Cardiac septum (tissue), 1 donor: ENCODE measurements around the gene TGFBR2. TPM values are rescaled to one million over a fixed set of nuclear protein-coding genes. Genes with fewer than 3 reads are reported as not detected.
"Not testable (repeated sequence)": the region's sequence is repeated elsewhere in the genome, so short reads cannot be mapped to it uniquely, and the experiment has no call there.

Experiments used
- DNase-seq: peaks from one replicate; pipeline ENCODE4 v3.0.0-alpha.2; 2020; ENCODE audit warnings: low spot score
- intact Hi-C: fragments of 100-400 bp; cut with DNase I; formaldehyde crosslinking; loops from one replicate; pipeline ENCODE4 v1.14.0; 2022
- total RNA-seq: library from RNA; stranded (reverse); fragmentation: NEBNext Ultra II Directional; extraction: Animal tissue kit (Norgen Biotek cat#: 25700); gene quantifications from one replicate; pipeline ENCODE4 v1.2.1, GENCODE V29; 2021
- donor health status: DM: no; HTN: no; CAD: no.

Gene TGFBR2
- total RNA-seq, 1 donor from 2014 or later = 66.7 TPM

- DNase-seq = no peak
- intact Hi-C loops = no loop called here
Observed at GRCh38 chr3:30615615-30616346, 9.4 kb downstream of the TGFBR2 start.

GRCh38 chr3:30616347-30617027 is 10.1 kb downstream of the TGFBR2 start:
- intact Hi-C loops = no loop called here
- no peak for DNase-seq

- intact Hi-C loops = no loop called here
- no peak for DNase-seq
Observed at GRCh38 chr3:30617069-30617468, 10.7 kb downstream of the TGFBR2 start.

- intact Hi-C loops = no loop called here
- no peak for DNase-seq
Observed at GRCh38 chr3:30617653-30618052, 11.3 kb downstream of the TGFBR2 start.

GRCh38 chr3:30618526-30618925 is 12.1 kb downstream of the TGFBR2 start:
- intact Hi-C loops = no loop called here

GRCh38 chr3:30619318-30619717 is 12.9 kb downstream of the TGFBR2 start:
- intact Hi-C loops = no loop called here
- DNase-seq = no peak

More at GRCh38 chr3:30618526-30618925, 12.1 kb downstream of the TGFBR2 start:
- DNase-seq = no peak

- intact Hi-C loops = no loop called here
Observed at GRCh38 chr3:30620402-30621360, 14.3 kb downstream of the TGFBR2 start.

GRCh38 chr3:30621576-30621975 is 15.2 kb downstream of the TGFBR2 start:
- intact Hi-C loops = no loop called here
- no peak for DNase-seq

More at GRCh38 chr3:30620402-30621360, 14.3 kb downstream of the TGFBR2 start:
- no peak for DNase-seq

GRCh38 chr3:30622047-30622545 is 15.7 kb downstream of the TGFBR2 start:
- intact Hi-C loops = no loop called here
- DNase-seq = no peak

GRCh38 chr3:30622790-30623189 is 16.4 kb downstream of the TGFBR2 start:
- DNase-seq = no peak
- intact Hi-C loops = no loop called here

- no peak for DNase-seq
- intact Hi-C loops = no loop called here
Observed at GRCh38 chr3:30623351-30623750, 16.9 kb downstream of the TGFBR2 start.

- intact Hi-C loops = not testable (repeated sequence)
Observed at GRCh38 chr3:30624480-30624879, 18.1 kb downstream of the TGFBR2 start.

GRCh38 chr3:30625541-30626438 is 19.4 kb downstream of the TGFBR2 start:
- intact Hi-C loops = no loop called here
- DNase-seq = no peak

More at GRCh38 chr3:30624480-30624879, 18.1 kb downstream of the TGFBR2 start:
- not testable (repeated sequence) for DNase-seq

- no peak for DNase-seq
Observed at GRCh38 chr3:30626443-30627180, 20.2 kb downstream of the TGFBR2 start.

GRCh38 chr3:30628205-30628900 is 22.0 kb downstream of the TGFBR2 start:
- intact Hi-C loops = no loop called here
- no peak for DNase-seq

More at GRCh38 chr3:30626443-30627180, 20.2 kb downstream of the TGFBR2 start:
- intact Hi-C loops = no loop called here

GRCh38 chr3:30628901-30629590 is 22.6 kb downstream of the TGFBR2 start:
- intact Hi-C loops = no loop called here
- no peak for DNase-seq

GRCh38 chr3:30629746-30630145 is 23.3 kb downstream of the TGFBR2 start:
- intact Hi-C loops = no loop called here
- no peak for DNase-seq
